Neuron (in vitro differentiated cells): ENCODE data around the gene NOC4L.

ENCODE experiments used
- H2AFZ ChIP-seq: one replicate; pipeline ENCODE4 v1.6.1; 2013; ENCODE audit warnings: low read depth, mild to moderate bottlenecking, inconsistent platforms, low read length, moderate library complexity
- H3K27me3 ChIP-seq: one replicate; pipeline ENCODE4 v1.6.1; 2013; ENCODE audit warnings: low read length; ENCODE audit not compliant: insufficient read depth
- H3K36me3 ChIP-seq: one replicate; pipeline ENCODE4 v1.6.1; 2013; ENCODE audit warnings: low read length; ENCODE audit not compliant: insufficient read depth
- H3K4me1 ChIP-seq: one replicate; pipeline ENCODE4 v1.6.1; 2013; ENCODE audit warnings: low read length; ENCODE audit not compliant: insufficient read depth
- H3K4me3 ChIP-seq: 2 replicates; pipeline ENCODE4 v1.5.1; 2013; ENCODE audit warnings: mild to moderate bottlenecking, low read length, moderate library complexity
- H3K9me3 ChIP-seq: one replicate; pipeline ENCODE4 v1.6.1; 2013; ENCODE audit warnings: low read length

The NOC4L gene

GRCh38 chr12:132166801-132167591 is 22.7 kb downstream of the NOC4L start:
- Histone ChIP-seq H2AFZ (no peak overlapping the region), H3K36me3 (no peaks in the 10 kb centered on the region), H3K4me3 (no peak overlapping the region), H3K27me3 (peaks cover 20% of the 10 kb centered on the region), H3K4me1 (no peaks in the 10 kb centered on the region), H3K9me3 (peaks cover 2% of the 10 kb centered on the region)

GRCh38 chr12:132167611-132168310 is 23.5 kb downstream of the NOC4L start:
- Histone ChIP-seq H2AFZ (no peak overlapping the region), H3K9me3 (peaks cover 2% of the 10 kb centered on the region), H3K4me3 (no peak overlapping the region), H3K4me1 (no peaks in the 10 kb centered on the region), H3K27me3 (peaks cover 26% of the 10 kb centered on the region), H3K36me3 (no peaks in the 10 kb centered on the region)

GRCh38 chr12:132168311-132169031 is 24.2 kb downstream of the NOC4L start:
- no peak overlapping the region for H3K4me3 ChIP-seq
- no peaks in the 10 kb centered on the region for H3K4me1 ChIP-seq
- H2AFZ ChIP-seq: no peak overlapping the region
- H3K27me3 ChIP-seq: peaks cover 32% of the 10 kb centered on the region
- H3K36me3 ChIP-seq: no peaks in the 10 kb centered on the region
- peaks cover 2% of the 10 kb centered on the region for H3K9me3 ChIP-seq

- H2AFZ ChIP-seq: no peak overlapping the region
- H3K27me3 ChIP-seq: peaks cover 38% of the 10 kb centered on the region
- H3K4me3 ChIP-seq: no peak overlapping the region
- peaks cover 2% of the 10 kb centered on the region for H3K9me3 ChIP-seq
- H3K36me3 ChIP-seq: no peaks in the 10 kb centered on the region
- no peaks in the 10 kb centered on the region for H3K4me1 ChIP-seq
Observed at GRCh38 chr12:132169376-132169775, 25.1 kb downstream of the NOC4L start.

GRCh38 chr12:132170094-132170636 is 25.9 kb downstream of the NOC4L start:
- no peak overlapping the region for H2AFZ ChIP-seq
- H3K27me3 ChIP-seq: peaks cover 45% of the 10 kb centered on the region
- H3K36me3 ChIP-seq: no peaks in the 10 kb centered on the region
- H3K9me3 ChIP-seq: peaks cover 2% of the 10 kb centered on the region
- no peaks in the 10 kb centered on the region for H3K4me1 ChIP-seq
- H3K4me3 ChIP-seq: no peak overlapping the region

GRCh38 chr12:132170637-132171292 is 26.5 kb downstream of the NOC4L start:
- Histone ChIP-seq H3K9me3 (peaks cover 2% of the 10 kb centered on the region), H3K4me3 (no peak overlapping the region), H3K36me3 (no peaks in the 10 kb centered on the region), H2AFZ (no peak overlapping the region), H3K4me1 (no peaks in the 10 kb centered on the region), H3K27me3 (peaks cover 48% of the 10 kb centered on the region)

GRCh38 chr12:132171293-132171967 is 27.2 kb downstream of the NOC4L start:
- Histone ChIP-seq H3K36me3 (no peaks in the 10 kb centered on the region), H3K27me3 (peaks cover 48% of the 10 kb centered on the region), H3K9me3 (no peaks in the 10 kb centered on the region), H2AFZ (no peak overlapping the region), H3K4me1 (no peaks in the 10 kb centered on the region), H3K4me3 (no peak overlapping the region)

GRCh38 chr12:132171968-132172521 is 27.8 kb downstream of the NOC4L start:
- H2AFZ ChIP-seq: no peak overlapping the region
- no peaks in the 10 kb centered on the region for H3K4me1 ChIP-seq
- no peaks in the 10 kb centered on the region for H3K9me3 ChIP-seq
- H3K27me3 ChIP-seq: peaks cover 49% of the 10 kb centered on the region
- no peaks in the 10 kb centered on the region for H3K36me3 ChIP-seq
- H3K4me3 ChIP-seq: no peak overlapping the region

GRCh38 chr12:132172619-132173018 is 28.4 kb downstream of the NOC4L start:
- peaks cover 50% of the 10 kb centered on the region for H3K27me3 ChIP-seq
- no peaks in the 10 kb centered on the region for H3K9me3 ChIP-seq

GRCh38 chr12:132173135-132174014 is 29.1 kb downstream of the NOC4L start:
- no peaks in the 10 kb centered on the region for H3K36me3 ChIP-seq
- H3K4me1 ChIP-seq: no peaks in the 10 kb centered on the region
- no peak overlapping the region for H3K4me3 ChIP-seq
- peaks cover 51% of the 10 kb centered on the region for H3K27me3 ChIP-seq
- no peak overlapping the region for H2AFZ ChIP-seq
- H3K9me3 ChIP-seq: no peaks in the 10 kb centered on the region

More at GRCh38 chr12:132172619-132173018, 28.4 kb downstream of the NOC4L start:
- Histone ChIP-seq H3K4me3 (no peak overlapping the region), H3K36me3 (no peaks in the 10 kb centered on the region), H3K4me1 (no peaks in the 10 kb centered on the region), H2AFZ (no peak overlapping the region)

GRCh38 chr12:132174015-132174838 is 30.0 kb downstream of the NOC4L start:
- H3K9me3 ChIP-seq: no peaks in the 10 kb centered on the region
- peaks cover 59% of the 10 kb centered on the region for H3K27me3 ChIP-seq
- no peaks in the 10 kb centered on the region for H3K4me1 ChIP-seq
- H3K4me3 ChIP-seq: no peak overlapping the region
- H3K36me3 ChIP-seq: no peaks in the 10 kb centered on the region
- H2AFZ ChIP-seq: no peak overlapping the region
